HepG2 (cell line): ENCODE results near the gene TOM1L2. TPM values are rescaled to one million over a fixed set of nuclear protein-coding genes. Genes with fewer than 3 reads are reported as not detected.

ENCODE experiments used
- FOXP1 ChIP-seq, 2 experiments: fragments of 450-650 bp in 1 of 2; IDR thresholded peaks; 2 replicates each; pipeline ENCODE4 v1.6.1; 2017 to 2018; ENCODE audit warnings: antibody characterized with exemption in 1 of 2
- HOXA5 ChIP-seq: sonication (generic); formaldehyde crosslinking; IDR thresholded peaks from 2 replicates; pipeline ENCODE4 v1.4.0; 2020; ENCODE audit warnings: missing genetic modification reagents
- NR2F6 ChIP-seq, 2 experiments: IDR thresholded peaks; 2 replicates each; pipeline ENCODE4 v1.6.1; 2016; ENCODE audit warnings: antibody characterized with exemption in 1 of 2, mild to moderate bottlenecking in 1 of 2
- SMAD3 ChIP-seq: sonication (generic); formaldehyde crosslinking; IDR thresholded peaks from 2 replicates; pipeline ENCODE4 v1.4.0; 2020; ENCODE audit warnings: missing genetic modification reagents
- STAT5B ChIP-seq: sonication (generic); formaldehyde crosslinking; IDR thresholded peaks from 2 replicates; pipeline ENCODE4 v1.4.0; 2020; ENCODE audit warnings: missing genetic modification reagents
- ZBTB39 ChIP-seq: sonication (generic); formaldehyde crosslinking; IDR thresholded peaks from 2 replicates; pipeline ENCODE4 v1.5.0; 2020; ENCODE audit warnings: missing genetic modification reagents
- ZBTB40 ChIP-seq, 2 experiments: fragments of 450-650 bp in 1 of 2; sonication (generic) in 1 of 2; formaldehyde crosslinking in 1 of 2; IDR thresholded peaks; 2 replicates each; pipeline versions ENCODE4 v1.6.1 to v1.8.0; 2016 to 2022; ENCODE audit warnings: antibody characterized with exemption in 1 of 2, mild to moderate bottlenecking in 1 of 2, missing genetic modification reagents in 1 of 2
- ZNF101 ChIP-seq: sonication (generic); formaldehyde crosslinking; IDR thresholded peaks from 2 replicates; pipeline ENCODE4 v1.4.0; 2020; ENCODE audit warnings: mild to moderate bottlenecking, low read depth, missing genetic modification reagents, borderline replicate concordance
- ZNF292 ChIP-seq: sonication (generic); formaldehyde crosslinking; IDR thresholded peaks from 2 replicates; pipeline ENCODE4 v1.8.1; 2022; ENCODE audit warnings: mild to moderate bottlenecking, low read depth, missing genetic modification reagents, borderline replicate concordance
- ZNF343 ChIP-seq: sonication (generic); formaldehyde crosslinking; IDR thresholded peaks from 2 replicates; pipeline ENCODE4 v1.4.0; 2020; ENCODE audit warnings: mild to moderate bottlenecking, missing genetic modification reagents
- ZNF512 ChIP-seq: sonication (generic); formaldehyde crosslinking; IDR thresholded peaks from 2 replicates; pipeline ENCODE4 v1.4.0; 2020; ENCODE audit warnings: mild to moderate bottlenecking, missing genetic modification reagents
- ZNF674 ChIP-seq: sonication (generic); formaldehyde crosslinking; IDR thresholded peaks from 2 replicates; pipeline ENCODE4 v1.5.0; 2020; ENCODE audit warnings: low read depth, mild to moderate bottlenecking, missing genetic modification reagents
- ZNF703 ChIP-seq: sonication (generic); formaldehyde crosslinking; IDR thresholded peaks from 2 replicates; pipeline ENCODE4 v1.5.1; 2020; ENCODE audit warnings: missing genetic modification reagents, mild to moderate bottlenecking, moderate library complexity, borderline replicate concordance
- ZNF709 ChIP-seq: sonication (generic); formaldehyde crosslinking; IDR thresholded peaks from 2 replicates; pipeline ENCODE4 v1.5.0; 2020; ENCODE audit warnings: mild to moderate bottlenecking, missing genetic modification reagents
- polyA plus RNA-seq, 8 experiments: library from polyadenylated mRNA; depleted of rRNA in 3 of 8; stranded (reverse) in 7 of 8; unstranded in 1 of 8; fragments of >200 nt; fragmentation: Illumina TruSeq in 4 of 8; extraction: Trizol in 4 of 8; gene quantifications; 2 replicates each; pipeline versions ENCODE4 v1.2.1 to v1.2.3, GENCODE V29; 2011 to 2016; ENCODE audit warnings: low read depth in 4 of 8, missing spikeins in 1 of 8, mixed read lengths in 1 of 8; ENCODE audit not compliant: insufficient read depth in 1 of 8
- total RNA-seq, 5 experiments: library from RNA; depleted of rRNA; stranded (reverse); fragments of >200 nt; fragmentation: Illumina TruSeq; extraction: Trizol; gene quantifications; 2 replicates each; pipeline ENCODE4 v1.2.3, GENCODE V29; 2016; ENCODE audit warnings: low read depth in 1 of 5

Gene TOM1L2
- total and polyA plus RNA-seq, 2 of the 13 experiments (the other 11 are each of a cell fraction or from before 2014, with no cell fraction given), result 4.7 to 7.4 TPM

GRCh38 chr17:17837380-17837821 lies 134.8 kb downstream of the TOM1L2 start (continued):
- TF ChIP-seq ZNF512 (CRISPR knock-in tag), result no peak
- no peak for TF ChIP-seq STAT5B
- TF ChIP-seq HOXA5 (CRISPR knock-in tag), result no peak
- TF ChIP-seq NR2F6 (IDR thresholded peaks at IDR 0.05), result 0 out of 2 replicates have a peak, but pooled peaks have one; percentile 16
- peak; percentile 18; the same call in 1 of the 2 replicates for TF ChIP-seq NR2F6 (CRISPR knock-in tag; IDR thresholded peaks at IDR 0.05)
- TF ChIP-seq FOXP1 (IDR thresholded peaks at IDR 0.05), result no peak
- no peak for TF ChIP-seq FOXP1 (CRISPR knock-in tag; IDR thresholded peaks at IDR 0.05)
- no peak for TF ChIP-seq ZNF101 (CRISPR knock-in tag)
- no peak for TF ChIP-seq ZNF292 (CRISPR knock-in tag)
- TF ChIP-seq ZNF703 (CRISPR knock-in tag), result no peak
- TF ChIP-seq ZBTB40 (IDR thresholded peaks at IDR 0.05), result no peak
- TF ChIP-seq ZBTB40 (CRISPR knock-in tag; IDR thresholded peaks at IDR 0.05), result no peak
- TF ChIP-seq ZNF674, result no peak
- TF ChIP-seq ZNF709, result no peak
- no peak for TF ChIP-seq ZBTB39 (CRISPR knock-in tag)
- no peak for TF ChIP-seq SMAD3 (CRISPR knock-in tag)
- no peak for TF ChIP-seq ZNF343
